NOMO-1 treated with dmso at 0.1 percent for 144 hours (cell line): ENCODE data around the gene ADM5.
"Not testable (repeated sequence)": the region's sequence is repeated elsewhere in the genome, so short reads cannot be mapped to it uniquely, and the experiment has no call there.

ENCODE experiments used
- DNase-seq: peaks from one replicate; lab custom pipeline; 2025; ENCODE audit not compliant: unreplicated experiment; lab: John Stamatoyannopoulos, UW

The ADM5 gene

DNA sequence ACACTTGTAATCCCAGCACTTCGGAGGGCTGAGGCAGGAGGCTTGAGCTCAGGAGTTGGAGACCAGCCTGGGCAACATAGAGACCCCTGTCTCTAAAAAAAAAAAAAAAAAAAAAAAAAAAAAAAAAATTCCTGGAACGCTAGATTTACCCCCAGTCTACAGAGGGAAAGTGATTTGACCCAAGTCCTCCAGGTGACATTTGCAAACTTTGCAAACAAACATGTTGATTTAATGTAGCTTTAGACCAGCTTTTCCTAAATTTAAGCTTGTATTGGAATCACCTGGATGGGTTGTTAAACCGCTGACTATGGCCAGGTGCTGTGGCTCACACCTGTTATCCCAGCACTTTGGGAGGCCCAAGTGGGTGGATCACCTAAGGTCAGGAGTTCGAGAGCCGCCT is 10.0 kb downstream of the ADM5 start:
- no peak for DNase-seq

DNA sequence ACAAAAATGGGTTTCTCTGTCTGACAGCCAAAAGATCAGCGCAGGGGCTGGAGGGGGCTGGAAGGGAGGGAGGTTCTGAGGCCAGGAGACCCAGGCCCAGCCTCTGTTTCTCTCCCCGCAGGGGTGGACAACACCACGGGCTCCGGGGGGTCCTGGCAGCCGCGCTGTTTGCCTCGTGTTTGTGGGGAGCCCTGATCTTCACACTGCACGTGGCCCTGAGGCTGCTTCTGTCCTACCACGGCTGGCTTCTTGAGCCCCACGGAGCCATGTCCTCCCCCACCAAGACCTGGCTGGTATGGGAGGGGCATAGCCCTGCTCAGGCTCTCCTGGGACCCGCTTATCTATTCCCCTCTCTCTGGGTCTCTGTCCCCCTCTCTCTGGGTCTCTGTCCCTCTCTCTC is 11.2 kb downstream of the ADM5 start:
- DNase-seq: no peak

DNA sequence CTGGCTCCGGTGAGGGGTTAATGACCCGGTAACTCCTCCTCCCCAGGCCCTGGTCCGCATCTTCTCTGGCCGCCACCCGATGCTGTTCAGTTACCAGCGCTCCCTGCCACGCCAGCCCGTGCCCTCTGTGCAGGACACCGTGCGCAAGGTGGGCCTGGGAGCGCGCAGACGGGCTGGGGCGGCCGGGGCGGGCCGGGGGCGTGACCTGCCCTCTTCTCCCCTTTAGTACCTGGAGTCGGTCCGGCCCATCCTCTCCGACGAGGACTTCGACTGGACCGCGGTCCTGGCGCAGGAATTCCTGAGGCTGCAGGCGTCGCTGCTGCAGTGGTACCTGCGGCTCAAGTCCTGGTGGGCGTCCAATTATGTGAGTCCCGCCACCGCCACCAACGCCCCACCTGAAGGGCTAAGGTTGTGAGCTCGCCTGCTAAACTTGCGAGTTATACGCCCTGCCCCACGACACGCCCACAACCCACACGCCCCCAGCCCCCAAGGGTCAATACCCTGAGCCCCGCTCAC is 11.9 kb downstream of the ADM5 start:
- no peak for DNase-seq

DNA sequence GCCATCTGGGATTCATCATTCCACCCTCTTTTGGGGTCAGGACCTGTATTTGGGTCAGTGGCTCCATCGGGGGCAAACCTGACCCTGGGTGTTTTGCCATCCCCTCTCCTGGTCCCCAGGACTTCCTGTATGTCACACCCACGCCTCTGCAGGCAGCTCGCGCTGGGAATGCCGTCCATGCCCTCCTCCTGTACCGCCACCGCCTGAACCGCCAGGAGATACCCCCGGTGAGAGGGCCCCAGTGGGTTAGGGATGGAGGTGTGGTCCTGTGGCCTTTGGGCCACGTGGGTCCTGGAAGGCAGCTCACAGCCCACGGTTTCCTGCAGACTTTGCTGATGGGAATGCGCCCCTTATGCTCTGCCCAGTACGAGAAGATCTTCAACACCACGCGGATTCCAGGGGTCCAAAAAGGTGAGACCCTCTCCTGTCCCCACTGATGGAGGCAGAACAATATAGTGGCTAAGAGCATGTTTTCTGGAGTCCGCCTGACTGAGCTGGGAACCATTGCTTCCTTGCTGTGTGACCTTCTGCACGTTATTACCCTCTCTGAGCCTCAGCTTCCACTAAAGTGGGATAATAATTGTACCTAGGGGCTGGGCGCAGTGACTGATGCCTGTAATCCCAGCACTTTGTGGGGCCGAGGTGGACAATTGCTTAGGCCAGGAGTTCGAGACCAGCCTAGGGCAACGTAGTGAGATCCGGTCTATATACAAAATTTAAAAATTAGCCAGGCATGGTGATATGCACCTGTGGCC is 15.7 kb downstream of the ADM5 start:
- DNase-seq: no peak

DNA sequence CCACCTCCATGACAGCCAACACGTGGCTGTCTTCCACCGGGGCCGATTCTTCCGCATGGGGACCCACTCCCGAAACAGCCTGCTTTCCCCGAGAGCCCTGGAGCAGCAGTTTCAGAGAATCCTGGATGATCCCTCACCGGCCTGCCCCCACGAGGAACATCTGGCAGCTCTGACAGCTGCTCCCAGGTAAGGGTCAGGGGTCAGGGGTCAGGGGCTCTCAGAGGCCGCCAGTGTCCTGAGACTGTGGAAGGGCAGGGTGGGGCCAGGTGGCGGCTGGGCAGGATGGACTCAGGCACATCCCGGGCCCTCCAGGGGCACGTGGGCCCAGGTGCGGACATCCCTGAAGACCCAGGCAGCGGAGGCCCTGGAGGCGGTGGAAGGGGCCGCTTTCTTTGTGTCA is 16.5 kb downstream of the ADM5 start:
- DNase-seq: no peak

DNA sequence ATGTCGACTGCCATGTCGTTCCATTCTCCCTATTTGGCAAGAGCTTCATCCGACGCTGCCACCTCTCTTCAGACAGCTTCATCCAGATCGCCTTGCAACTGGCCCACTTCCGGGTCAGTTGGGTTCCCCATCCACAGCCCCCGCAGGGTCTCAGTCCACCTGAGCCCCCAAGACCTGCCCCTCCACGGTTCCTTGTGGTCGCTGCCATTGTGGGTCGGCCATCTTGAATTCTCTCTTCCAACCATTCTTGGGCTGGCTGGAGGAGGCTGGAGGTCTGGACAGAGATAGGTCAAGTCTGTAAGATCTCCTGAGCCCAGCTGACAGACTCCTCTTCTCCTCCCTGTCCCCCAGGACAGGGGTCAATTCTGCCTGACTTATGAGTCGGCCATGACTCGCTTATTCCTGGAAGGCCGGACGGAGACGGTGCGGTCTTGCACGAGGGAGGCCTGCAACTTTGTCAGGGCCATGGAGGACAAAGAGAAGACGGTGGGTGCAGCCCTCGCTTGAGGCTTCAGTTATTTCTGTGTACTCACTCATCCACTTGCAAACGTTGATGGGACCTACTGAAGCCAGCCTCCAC is 21.1 kb downstream of the ADM5 start:
- no peak for DNase-seq

DNA sequence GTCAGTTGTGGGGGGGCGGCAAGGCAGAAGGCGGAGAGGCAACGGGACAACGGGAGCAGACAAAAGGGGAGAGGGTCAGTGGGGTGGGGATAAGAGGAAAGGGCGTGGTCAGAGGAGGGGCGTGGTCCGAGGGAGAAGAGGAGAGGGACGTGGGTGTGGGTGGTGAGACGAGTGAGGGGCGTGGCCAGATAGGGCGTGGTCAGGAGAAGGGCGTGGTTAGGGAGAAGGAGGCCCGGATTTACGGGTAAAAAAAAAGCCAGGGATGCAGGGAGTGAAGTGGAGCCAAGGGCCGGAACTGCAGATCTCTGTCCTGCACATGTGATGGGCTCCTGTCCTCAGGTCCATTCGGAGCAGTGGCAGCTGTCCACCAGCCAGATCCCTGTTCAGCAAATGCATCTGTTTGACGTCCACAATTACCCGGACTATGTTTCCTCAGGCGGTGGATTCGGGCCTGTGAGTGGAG is 23.0 kb downstream of the ADM5 start:
- no peak for DNase-seq

DNA sequence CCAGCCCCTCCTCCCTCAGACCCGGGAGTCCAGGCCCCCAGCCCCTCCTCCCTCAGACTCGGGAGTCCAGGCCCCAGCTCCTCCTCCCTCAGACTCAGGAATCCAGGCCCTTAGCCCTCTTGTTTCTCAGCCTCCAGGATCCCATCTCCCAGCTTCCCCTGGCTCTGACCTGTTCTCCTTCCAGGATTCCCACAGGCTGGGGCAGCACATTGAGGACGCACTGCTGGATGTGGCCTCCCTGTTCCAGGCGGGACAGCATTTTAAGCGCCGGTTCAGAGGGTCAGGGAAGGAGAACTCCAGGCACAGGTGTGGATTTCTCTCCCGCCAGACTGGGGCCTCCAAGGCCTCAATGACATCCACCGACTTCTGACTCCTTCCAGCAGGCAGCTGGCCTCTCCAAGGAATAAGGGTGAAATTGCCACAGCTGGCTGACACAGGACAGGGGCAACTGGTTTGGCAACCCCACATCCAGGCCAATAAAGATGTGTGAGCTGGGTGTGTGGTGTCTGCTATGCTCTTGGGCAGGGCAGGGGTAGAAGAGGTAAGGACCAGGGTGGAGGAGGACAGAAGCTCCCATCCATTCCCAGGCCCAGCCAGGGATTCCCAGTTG is 23.9 kb downstream of the ADM5 start:
- DNase-seq: no peak

DNA sequence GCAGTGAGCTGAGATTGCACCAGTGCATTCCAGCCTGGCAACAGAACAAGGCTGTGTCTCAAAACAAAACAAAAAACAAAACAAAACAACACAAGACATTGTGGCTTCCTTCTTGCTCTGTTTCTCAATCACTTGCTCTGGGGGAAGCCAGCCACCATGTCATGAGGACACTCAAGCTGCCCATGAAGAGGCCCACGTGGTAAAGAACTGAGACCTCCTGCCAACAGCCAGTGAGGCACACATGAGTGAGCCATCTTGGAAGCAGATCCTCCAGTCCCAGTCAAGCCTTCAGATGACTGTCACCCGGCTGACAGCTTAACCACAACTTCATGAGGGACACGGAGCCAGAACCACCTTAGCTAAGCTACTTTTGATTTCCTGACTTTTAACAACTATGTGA is 26.8 kb downstream of the ADM5 start:
- no peak for DNase-seq

DNA sequence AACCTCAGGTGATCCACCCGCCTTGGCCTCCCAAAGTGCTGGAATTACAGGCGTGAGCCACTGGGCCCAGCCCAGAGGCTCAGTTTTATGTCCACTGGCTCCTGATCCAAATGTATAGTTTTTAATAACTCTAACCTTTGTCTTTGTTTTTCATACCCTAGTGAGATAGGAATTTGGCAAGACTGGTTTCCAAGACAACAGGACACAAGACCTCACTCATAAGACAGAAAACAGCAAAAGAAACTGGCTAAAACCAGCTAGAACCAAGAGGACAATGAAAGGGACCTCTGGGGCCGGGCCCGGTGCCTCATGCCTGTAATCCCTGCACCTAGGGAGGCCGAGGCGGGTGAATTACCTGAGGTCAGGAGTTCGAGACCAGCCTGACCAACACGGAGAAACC is 29.1 kb downstream of the ADM5 start:
- DNase-seq: no peak

DNA sequence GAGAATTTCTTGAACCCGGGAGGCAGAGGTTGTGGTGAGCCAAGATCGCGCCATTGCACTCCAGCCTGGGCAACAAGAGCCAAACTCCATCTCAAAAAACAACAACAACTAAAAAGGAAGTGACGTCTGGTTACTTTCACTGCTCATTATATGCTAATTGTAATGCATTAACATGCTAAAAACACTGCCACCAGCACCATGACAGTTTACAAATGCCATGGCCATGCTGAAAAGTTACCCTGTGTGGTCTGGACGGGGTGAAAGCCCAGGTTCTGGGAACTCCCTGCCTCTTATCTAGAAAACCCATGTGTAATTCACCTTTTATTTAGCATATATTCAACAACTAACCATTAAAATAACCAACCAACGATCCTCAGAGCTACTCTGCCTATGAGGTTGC is 29.6 kb downstream of the ADM5 start:
- no peak for DNase-seq

DNA sequence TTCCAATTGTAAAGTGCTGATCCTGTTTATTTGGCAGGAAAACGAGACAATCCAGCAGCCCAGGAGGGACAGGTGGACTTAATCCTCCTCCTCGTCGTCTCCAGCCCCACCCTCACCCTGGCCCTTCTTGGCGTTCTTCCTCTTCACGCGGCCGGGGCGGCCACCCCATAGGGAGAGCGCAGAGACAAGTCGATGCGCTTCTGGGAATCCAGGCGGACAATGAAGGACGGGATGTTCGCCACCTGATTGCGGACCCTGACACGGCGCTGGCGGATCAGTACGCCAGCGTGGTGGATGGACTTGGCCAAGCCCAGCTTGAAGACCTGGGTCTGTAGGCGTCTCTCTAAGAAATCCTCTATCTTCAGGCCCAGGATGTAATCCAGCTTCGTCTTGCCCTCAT is 30.0 kb downstream of the ADM5 start:
- DNase-seq: not testable (repeated sequence)

DNA sequence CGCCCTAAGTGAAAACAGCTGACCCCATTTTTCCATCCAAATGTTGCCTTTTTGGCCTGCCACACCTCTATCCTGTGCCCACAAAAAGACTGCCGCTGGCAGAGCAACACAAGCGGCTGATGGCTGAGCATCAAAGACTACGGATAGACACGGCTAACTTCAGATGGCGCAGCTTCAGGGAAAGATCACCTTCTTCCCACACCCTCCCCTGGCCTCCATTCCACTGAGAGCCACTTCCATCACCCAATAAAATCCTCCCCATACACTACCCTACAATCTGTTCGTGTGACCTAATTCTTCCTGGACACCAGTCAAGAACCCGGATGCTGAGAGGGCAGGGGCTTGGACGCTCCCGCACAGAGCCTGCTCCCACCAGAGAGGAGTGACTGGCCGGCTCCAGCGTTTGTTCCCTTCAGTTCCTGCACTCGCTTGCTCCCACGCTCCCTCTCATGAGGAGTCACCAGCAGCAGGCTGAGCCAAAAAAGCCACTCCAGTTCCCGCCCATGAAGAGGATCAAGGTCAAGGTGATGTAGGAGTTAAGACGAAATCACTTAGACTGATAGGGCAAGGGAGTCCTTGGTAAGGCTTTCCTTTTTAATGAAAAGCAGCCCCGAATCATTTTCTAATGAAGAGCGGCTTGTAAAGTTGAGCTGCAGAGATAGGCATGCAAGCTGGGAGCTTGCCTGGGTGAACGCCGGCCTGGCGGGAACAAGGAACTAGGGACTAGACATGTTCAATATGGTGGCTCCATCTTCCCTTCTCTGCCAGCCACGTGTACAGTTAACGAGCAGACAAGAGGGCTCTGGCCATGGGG is 38.0 kb downstream of the ADM5 start:
- no peak for DNase-seq

DNA sequence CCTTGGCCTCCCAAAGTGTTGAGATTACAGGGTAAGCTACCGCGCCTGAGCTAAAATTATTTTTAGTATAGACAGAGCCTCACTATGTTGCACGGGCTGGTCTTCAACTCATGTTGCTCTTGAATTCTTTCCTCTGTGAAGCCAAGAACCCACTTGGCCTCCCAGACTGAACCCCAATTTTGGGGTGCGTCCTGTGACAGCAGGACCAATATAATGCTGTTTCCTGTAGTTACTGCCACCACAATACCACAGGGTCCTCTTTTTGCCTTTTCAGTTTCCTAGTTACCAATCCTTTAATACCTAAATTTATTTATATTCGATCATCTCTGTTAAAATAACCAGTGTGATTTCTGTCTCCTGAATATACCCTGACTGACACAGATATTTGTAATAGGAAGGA is 40.8 kb downstream of the ADM5 start:
- DNase-seq: no peak

DNA sequence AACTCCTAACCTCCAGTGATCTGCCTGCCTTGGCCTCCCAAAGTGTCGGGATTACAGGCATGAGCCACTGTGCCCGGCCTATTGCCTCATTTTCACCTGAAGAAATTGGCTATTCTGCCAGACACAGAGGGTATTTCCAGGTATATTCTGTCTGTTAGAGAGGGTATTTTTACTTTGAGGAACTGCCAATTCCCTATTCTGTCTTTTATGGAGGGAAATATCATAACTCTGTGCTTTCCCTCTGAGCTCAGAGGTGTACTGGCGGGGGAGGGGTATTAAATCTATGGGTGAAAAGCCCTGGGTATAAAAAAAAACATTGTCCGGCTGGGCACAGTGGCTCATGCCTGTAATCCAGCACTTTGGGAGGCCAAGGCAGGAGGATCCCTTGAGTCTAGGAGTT is 48.9 kb downstream of the ADM5 start:
- DNase-seq: no peak

DNA sequence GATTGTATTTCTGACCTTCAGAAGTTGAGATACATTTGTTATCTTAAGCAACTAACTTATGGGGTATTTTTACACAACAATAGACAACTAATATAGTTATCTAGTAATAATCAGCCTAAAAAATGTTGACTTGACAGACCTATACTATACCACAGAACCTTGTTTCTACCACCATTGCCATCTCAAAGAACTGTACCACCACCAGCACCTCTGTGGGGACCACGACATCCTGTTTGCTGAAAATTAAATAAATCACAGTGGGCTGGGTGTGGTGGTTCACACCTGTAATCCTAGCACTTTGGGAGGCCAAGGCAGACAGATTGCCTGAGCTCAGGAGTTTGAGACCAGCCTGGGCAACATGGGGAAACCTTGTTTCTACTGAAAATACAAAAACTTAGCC is 49.7 kb downstream of the ADM5 start:
- no peak for DNase-seq

DNA sequence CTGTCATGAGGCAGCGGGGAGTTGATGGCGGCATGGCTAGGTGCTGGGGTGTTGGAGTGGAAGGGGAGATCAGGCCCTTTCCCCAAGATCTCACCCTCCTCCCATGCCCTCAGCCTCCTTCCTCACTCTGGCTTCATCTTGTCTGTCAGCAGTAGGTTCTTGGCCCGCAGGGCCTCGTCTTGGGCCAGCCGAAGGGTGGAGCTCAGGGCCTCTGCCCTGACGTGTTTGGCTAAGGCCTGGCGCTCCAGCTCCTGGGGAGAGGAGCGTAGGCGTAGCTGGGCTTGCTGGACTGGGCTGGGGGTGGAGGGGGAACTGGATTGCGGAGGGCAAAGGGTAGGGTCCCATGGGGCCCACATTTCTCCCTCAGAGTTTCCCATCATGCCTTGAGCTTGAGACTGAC is 50.5 kb downstream of the ADM5 start:
- DNase-seq: no peak
